HG02571 (cell line): ENCODE measurements around the gene DIP2B.

Experiments used
- ATAC-seq: cut with Tn5 transposase; IDR thresholded peaks from one replicate; pipeline ENCODE4 v1.9.1; 2021; ENCODE audit warnings: mild to moderate bottlenecking, moderate library complexity; ENCODE audit not compliant: unreplicated experiment

DIP2B gene

DNA sequence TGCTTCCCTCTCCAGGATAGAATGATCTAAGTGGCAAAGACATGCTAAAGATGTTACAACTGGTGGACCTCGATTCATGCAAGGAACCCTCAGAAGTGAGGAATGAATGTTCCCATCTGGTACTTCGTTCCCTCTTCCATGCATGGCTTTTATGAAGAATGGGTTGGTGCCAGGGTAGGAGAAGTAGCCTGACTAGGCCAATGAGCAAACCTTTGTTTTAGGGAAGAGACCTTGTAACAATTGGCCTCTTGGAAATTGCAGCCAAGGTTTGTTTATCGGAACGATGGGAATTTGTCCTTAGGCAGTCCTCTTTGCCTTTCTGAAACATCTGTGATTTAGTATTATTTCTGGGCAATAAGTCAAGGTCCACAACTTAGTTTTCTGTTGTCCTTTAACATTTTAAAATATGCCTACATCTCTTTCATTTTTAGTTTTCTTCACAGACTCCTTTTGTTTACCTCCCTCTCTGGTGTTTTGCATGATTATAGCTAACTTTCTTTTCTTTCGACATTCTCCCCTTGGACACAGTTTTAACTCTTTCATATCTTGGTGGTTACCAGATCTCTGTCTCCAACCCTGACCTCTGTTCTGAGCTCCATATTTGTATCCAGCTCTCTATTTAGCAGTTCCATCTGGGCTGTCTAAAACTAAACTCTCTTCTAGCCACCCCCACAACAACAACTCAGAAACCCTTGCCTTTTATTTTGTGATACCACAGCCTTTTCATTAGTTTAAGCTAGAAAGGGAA, 70.0 kb downstream of the DIP2B start:
- no peak for ATAC-seq

DNA sequence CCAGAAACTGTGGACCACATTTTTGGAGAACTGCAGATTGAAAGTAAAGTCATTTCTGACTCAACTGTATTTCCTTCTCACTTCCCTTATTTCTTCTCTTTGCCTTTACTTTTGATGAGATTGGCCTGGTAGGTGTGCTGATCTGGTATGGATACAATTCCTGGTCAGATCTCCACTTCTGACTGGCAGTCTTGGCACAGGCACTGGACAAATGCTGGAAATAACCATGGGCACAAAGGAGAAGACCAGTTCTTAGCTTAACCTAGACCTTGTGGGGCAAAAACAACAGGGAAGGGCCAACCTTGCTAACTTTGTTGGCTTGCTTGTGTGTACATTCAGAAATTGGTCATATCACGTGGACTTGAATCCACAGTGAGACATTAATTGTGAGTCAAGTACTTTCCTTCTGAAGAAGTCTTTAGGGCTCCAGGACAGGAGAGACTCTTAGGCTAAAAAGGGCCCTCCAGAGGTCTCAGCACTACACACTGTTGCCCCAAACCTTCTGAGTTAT, 75.0 kb downstream of the DIP2B start:
- ATAC-seq = no peak

DNA sequence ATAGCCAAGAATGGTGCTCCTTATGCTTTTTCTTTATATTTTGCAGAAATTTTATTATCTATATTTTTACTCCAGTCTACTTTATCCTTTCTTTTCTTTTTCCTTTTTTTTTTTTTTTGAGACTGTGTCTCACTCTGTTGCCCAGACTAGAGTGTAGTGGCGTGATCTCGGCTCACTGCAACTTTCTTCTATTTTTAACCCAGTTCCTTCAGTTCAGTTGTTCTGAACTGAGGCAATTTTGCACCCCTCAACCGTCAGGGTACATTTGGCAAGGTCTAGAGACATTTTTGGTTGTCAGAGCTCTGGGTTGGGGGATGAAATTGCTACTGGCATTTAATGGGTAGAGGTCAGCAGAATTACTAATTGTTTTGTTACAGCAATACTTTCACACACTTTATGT, 75.7 kb downstream of the DIP2B start:
- no peak for ATAC-seq

DNA sequence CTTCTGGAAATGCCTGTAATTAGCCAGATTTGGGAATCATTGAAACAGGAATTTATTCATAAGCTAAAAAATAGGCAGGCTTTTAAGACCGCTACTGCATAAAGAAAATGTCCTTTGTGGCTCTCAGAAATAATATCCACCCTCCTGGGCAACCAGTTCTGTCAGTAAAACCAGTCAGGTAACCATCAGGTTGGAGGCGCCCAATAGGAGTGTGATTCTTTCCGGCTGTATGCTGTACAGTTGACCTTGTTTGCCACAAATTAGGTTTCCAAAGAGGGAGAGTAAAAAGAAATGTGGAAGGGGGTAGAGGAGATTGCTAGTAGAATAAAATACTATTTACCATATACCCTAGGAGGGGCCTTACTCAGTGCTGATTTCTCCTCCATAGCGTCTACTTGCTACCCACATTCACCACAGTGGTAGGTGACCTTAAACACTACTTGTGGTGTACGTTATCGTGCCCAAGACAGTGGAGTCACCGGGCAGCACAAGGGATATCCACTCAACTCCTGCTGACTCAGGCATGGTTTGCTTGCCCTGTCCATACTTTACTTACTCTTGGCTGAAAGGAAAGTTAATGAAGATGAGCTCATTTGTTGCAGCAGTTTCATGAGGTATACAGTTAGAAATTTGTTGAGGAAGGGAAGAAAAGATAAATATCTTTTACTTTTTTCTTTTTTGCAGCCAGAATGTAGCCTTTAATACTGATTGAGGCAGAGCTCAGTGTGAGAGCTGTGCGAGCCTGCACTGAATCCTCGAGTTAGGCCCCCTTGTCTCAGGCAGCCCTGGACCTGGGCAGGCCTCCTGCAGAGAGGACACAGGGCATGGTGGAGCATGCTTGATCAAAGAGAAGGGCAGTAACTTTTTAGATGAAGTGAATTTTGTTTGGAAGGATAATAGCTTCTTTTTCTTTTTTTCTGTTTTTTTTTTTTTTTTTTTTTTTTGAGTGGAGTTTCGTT, 76.7 kb downstream of the DIP2B start:
- ATAC-seq = no peak

DNA sequence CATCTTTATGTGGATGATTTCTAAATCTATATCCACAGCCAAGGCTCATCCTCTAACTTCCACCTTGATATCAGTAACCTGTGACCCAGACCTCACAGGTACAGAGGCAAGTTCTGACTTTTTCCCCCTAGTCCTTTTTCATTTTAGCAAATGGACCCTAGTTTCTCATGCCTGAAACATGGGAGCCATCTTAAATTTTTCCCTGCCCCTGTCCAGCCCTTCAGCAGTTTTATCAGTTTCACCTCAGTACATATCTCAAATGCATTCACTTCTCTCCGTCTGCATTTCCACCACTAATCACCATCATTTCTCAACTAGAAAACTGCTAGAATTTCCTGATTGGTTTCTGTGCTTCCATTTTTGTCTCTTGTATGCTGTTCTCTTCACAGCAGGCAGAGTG, 79.3 kb downstream of the DIP2B start:
- no peak for ATAC-seq

DNA sequence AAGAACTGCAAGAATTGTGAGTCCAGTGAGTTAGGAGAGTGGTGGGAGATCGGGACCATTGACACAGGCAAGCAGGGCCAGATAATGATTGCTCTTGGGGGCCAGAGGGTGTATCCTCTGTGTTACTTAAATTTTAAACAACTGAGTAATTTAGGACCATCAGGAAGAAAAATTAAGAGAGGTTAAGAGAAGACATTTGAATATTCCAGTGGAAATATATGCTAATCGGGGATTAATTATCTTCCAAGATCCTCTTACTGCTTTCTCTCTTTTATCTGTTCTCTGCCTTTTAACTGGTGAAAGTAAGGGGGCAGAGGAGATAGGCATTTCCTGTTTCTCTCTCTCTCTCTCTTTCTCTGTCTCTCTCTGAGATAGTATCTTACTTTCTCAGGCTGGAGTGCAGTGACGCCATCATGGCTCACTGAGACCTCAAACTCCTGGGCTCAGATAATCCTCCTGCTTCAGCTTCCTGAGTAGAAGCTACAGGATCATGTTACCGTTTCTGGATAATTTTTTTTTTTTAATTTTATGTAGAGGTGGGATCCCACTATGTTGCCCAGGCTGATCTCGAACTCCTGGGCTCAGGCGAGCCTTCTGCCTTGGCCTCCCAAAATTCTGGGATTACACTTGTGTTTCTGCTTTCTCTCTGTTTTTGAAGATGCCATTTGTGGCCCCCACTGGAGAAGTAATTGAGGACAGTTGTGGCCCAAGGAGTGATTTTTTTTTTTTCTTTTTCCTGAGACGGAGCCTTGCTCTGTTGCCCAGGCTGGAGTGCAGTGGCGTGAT, 85.1 kb downstream of the DIP2B start:
- no peak for ATAC-seq

DNA sequence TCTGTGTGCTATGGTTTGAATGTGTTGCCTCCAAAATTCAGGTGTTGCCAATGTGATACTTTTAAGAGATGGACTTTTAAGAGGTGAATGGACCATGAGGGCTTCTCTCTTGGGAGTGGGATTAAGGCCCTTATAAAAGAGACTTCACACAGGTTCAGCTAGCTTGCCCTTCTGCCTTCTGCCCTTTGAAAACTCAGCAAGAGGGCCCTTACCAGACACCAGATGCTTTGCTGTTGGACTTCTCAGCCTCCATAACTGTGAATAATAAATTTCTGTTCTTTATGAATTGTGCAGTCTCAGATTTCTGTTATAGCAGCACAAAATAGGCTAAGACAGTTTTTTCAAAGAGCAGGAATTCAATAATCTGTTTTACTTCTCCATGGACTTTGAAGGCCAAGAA, 86.1 kb downstream of the DIP2B start:
- no peak for ATAC-seq

DNA sequence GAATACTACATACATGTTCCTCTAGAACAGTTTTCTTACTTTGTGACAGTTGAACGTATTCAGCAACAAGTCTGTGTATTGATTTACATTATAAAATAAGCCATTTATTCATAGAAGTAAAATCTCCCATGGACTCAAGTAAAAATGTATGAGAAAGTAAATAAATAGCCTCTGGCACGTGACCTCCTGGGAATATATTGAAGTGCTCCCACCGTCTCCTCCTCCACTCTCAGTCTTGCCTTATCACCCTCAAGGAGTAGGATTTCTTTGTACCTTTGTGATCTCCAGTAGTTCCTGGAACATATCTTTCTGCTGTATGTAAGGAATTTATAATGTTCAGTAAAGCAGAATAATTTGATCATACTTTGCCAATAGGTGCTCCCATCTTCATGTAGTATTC, 90.9 kb downstream of the DIP2B start:
- no peak for ATAC-seq

DNA sequence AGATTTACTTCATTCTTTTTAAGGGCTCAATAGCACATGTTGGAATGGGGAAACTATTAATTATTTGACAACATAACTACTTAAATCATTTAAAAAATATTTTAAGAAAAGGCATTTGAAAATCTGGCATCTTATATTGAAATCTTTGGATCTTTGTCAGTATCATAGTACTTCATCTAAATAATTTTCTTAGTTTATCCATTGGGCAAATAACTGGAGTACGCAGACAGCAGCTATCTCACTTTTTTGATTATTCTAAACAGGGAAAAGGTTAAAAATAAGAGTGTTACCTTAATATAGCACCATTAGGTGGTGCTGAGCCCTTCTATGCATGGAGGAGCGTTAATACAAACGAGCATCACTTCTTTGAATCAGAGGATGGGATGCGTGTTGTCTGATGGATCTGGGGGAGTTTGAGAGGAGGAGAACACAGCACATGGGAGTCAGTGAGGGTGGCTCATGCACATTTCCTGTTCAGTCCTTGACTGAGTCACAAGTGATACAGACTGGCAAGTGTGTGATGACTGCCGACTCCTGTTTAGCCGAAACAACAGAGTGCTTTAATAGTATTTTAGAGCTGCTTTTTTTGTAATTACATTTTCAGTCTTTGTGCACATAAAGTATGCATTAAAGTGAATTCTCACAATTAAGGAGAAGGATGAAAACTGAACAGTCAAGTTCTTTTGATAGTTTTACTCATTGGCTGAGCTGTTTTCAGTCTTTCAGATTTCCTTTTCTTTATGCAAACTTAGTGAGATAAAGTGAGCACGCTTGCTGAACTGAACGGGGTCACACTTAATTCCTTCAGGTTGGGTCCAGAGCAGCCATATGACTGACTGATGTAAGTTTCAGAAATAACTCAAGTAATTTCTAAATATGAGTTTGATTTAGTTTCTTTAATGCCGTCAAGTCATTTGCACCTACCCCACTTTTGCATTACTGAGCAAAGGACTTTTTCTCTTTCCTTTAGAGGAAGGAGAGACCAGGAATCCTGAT, 92.7 kb downstream of the DIP2B start:
- peak; percentile 68 for ATAC-seq

DNA sequence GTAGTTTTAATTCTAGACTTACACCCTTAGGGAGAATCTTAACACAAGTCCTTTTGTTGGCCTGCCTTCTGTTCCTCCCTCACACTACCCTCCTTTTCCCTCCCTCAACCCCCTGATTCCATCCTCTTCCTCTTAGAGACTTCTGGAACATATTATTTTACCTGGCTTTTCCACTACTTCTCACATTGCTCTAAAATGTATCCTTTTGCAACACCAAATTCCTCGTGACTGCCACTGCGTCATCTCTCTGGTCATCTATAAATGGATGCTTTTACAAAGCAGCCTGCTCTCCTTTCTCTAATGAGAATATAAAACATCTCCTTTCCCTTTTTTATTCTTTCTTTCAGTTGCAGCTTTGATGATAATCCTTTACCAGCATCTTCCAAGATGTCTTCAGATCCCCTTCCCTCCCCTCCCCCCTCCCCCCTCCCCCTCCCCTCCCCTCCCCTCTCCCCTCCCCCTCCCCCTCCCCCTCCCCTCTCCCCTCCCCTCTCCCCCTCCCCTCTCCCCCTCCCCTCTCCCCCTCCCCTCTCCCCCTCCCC, 93.6 kb downstream of the DIP2B start:
- ATAC-seq = no peak

DNA sequence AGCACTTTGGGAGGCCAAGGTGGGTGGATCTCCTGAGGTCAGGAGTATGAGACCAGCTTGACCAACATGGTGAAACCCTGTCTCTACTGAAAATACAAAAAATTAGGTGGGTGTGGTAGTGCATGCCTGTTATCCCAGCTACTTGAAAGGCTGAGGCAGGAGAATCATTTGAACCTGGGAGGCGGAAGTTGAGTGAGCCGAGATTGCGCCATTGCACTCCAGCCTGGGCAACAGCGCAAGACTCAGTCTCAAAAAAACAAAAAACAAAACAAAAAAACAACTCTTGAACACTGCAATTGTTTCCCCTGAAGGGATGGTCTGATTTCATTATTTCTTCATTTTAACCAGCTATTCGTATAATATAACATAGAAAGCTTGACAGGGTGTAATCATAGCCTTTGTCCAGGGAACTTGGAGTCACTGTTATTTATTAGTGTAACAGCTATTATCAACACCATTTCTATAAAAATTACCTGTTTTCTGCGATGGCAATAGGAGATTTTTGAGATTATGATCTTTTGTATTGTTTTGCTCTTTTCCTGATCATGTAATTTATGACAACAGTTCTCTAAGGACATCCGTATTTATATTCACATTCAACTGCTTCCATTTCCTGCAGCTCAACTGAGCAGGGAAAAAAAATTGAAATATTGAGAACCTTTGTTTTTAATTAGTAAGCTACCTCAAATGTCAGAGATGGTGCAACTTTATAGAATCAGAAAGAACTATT, 94.7 kb downstream of the DIP2B start:
- ATAC-seq = no peak

DNA sequence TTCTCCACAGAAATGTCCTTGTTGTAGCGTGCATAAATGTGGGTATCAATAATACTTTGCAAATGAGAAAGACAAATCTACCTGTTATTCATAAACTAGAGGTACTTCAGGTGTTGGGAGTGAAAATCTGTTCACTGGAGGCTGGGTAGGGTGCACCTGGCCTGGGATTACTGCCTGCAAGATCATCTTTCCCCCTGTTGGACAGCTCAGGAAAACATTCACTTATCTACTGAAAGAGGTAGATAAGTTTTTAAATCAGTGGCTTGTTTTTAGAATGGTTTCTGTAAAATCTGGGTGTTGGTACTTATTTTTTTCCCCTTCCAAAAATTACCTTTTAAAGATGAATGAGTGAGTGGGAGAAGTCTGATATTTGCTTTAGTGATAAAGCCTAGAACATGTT, 95.6 kb downstream of the DIP2B start:
- ATAC-seq = no peak

DNA sequence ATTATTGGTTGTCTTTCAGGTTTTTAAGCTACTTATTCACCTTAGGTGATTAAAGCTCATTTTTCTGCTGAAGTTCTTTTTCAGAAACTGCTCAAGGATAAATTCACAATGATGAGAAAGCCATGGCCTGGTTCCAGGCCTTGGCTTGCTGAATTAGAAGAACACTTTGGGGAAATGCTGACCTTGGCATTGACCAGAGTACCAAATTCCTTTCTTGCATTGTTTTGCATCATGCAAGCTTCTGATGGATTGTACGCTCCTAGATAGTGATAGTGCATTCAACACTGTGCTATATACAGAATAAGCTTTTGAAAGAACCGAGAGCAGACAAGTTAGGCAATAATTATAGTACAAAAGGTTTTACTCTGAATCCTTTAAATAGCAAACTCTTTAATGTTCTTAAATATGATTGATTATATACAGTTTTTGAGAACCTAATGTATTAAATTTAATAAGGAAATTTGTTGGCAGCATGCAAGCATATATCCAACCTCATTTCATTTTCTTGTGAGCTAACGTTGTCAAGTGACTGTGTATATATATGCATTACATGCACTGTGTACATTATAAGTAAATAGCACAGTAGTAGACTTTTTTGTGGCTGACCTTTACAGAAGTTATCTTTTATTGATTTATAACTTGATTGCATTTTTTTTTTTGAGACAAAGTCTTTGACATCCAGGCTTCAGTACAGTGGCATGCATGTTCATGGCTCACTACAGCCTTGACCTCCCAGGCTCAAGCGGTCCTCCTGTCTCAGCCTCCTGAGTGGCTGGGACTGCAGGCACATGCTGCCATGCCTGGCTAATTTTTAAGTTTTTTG, 99.2 kb downstream of the DIP2B start:
- no peak for ATAC-seq

DNA sequence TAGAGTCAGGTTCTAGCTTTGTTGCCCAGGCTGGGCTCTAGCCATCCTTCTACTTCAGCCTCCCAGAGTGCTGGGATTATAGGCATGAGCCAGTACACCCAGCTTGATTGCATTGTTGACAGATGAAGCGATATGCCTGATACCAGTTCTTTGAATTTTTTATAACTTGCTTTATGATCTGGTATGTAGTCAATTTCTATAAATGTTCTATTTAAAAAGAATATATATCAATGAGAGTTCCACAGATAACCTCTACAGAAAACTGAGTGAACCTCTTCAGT, 99.8 kb downstream of the DIP2B start:
- no peak for ATAC-seq

DNA sequence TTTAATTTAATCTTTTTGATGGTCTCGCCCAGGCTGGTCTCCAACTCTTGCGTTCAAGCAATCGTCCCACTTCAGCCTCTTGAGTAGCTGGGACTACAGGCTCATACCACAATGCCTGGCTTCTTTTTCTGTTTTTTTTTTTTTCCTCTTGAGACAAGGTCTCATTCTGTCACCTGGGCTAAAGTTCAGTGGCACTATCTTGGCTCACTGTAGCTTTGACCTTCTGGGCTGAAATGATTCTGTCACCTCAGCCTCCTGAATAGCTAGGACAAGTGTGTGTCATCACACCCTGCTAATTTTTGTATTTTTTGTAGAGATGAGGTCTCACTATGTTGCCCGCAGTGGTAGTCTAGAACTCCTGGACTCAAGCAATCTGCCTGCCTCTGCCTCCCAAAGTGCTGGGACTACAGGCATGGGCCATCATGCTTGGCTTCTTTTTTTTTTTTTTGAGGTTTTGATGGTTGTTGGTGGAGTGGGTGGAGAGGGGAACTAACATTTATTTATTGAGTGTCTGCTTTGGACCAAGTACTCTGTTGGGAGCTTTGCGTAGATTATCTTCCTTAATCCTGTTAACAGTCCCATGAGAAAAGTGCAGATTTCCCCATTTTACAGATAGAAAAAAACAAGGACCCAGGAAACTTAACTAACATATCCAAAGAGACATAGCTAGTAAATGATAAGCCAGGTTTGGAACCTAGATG, 102.0 kb downstream of the DIP2B start:
- no peak for ATAC-seq

DNA sequence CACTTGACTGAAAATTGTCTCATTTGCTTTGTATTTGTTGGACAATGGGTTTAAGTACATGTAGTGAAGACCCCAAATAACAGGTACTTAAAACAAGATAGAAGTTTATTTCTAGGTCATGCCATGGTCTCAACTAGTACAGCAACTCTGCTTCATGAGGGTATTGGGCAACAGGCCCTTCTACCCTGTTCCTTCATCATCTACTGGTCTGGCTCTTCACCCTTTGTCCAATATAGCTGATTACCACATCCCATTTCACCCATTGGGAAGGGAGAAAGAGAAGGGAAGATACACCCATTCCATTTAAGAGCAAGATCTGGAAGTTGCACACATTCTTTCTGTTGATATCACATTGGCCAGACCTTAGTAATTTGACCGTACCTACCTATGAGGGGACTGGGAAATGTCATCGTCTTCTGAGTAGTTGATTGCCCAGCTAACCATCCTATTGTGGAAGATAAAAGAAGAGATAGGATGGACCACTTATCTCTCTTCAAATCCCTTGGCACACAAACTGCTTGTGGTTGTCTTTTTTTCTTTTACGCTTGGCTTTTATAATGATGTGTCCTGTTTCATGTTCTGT, 104.6 kb downstream of the DIP2B start:
- ATAC-seq = no peak

DNA sequence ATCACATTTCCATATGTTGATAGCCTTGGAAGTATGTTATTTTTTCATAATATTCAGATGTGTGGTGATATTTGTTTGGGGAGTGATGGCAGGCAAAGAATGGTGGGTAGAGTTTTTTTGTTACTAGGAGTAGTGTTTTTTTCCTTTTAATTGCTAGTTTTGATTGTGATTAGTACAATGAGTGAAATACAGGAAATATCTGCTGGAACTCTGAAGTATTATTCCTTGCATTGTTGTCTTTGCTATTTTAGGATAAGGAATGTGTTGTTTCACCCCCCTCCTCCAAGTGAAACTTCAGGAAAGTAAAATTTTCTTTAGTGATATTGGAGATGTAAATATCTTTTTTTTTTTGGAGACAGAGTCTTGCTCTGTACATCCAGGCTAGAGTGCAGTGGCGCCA, 105.4 kb downstream of the DIP2B start:
- no peak for ATAC-seq
